H9 (cell line): Measurements from ENCODE around the gene KIF26B. TPM values are rescaled to one million over a fixed set of nuclear protein-coding genes. Genes with fewer than 3 reads are reported as not detected.

ENCODE experiments used
- DNase-seq: peaks from one replicate; pipeline ENCODE4 v3.0.0-alpha.2; 2017
- H2AFZ ChIP-seq: one replicate; pipeline ENCODE4 v1.6.1; 2013; ENCODE audit warnings: mild to moderate bottlenecking, low read length, control low read depth, moderate library complexity
- H2AK5ac ChIP-seq: 2 replicates; pipeline ENCODE4 v1.6.1; 2013; ENCODE audit warnings: low read length, control low read depth, mixed read lengths; ENCODE audit not compliant: insufficient read length
- H2BK120ac ChIP-seq: one replicate; pipeline ENCODE4 v1.6.1; 2013; ENCODE audit warnings: low read depth, mild to moderate bottlenecking, low read length, control low read depth, inconsistent platforms; ENCODE audit not compliant: poor library complexity, severe bottlenecking
- H2BK12ac ChIP-seq: 2 replicates; pipeline ENCODE4 v1.6.1; 2013; ENCODE audit warnings: low read length, control low read depth, mixed read lengths, low read depth; ENCODE audit not compliant: insufficient read length
- H2BK15ac ChIP-seq: 2 replicates; pipeline ENCODE4 v1.6.1; 2013; ENCODE audit warnings: low read depth, low read length, control low read depth
- H2BK20ac ChIP-seq: one replicate; pipeline ENCODE4 v1.6.1; 2013; ENCODE audit warnings: low read depth, mild to moderate bottlenecking, low read length, control low read depth, inconsistent platforms; ENCODE audit not compliant: poor library complexity, severe bottlenecking
- H2BK5ac ChIP-seq: 2 replicates; pipeline ENCODE4 v1.6.1; 2013; ENCODE audit warnings: low read length, control low read depth, mixed read lengths; ENCODE audit not compliant: insufficient read length
- H3K14ac ChIP-seq: 2 replicates; pipeline ENCODE4 v1.6.1; 2013; ENCODE audit warnings: low read length, control low read depth; ENCODE audit not compliant: insufficient read depth
- H3K18ac ChIP-seq: 2 replicates; pipeline ENCODE4 v1.6.1; 2013; ENCODE audit warnings: low read depth, mild to moderate bottlenecking, mixed read lengths, low read length, control low read depth; ENCODE audit not compliant: insufficient read length
- H3K23ac ChIP-seq: 2 replicates; pipeline ENCODE4 v1.6.1; 2013; ENCODE audit warnings: low read length, control low read depth, mixed read lengths, low read depth; ENCODE audit not compliant: insufficient read length
- H3K23me2 ChIP-seq: 2 replicates; pipeline ENCODE4 v1.6.1; 2013; ENCODE audit warnings: low read depth, mild to moderate bottlenecking, mixed read lengths, low read length, control low read depth; ENCODE audit not compliant: insufficient read length, poor library complexity, severe bottlenecking
- H3K27ac ChIP-seq: 2 replicates; pipeline ENCODE4 v1.5.1; 2013; ENCODE audit warnings: low read length, control low read depth, mixed read lengths, low read depth; ENCODE audit not compliant: insufficient read length
- H3K27me3 ChIP-seq: 2 replicates; pipeline ENCODE4 v1.6.1; 2013; ENCODE audit warnings: low read length, control low read depth, inconsistent platforms; ENCODE audit not compliant: insufficient read depth
- H3K4ac ChIP-seq: 2 replicates; pipeline ENCODE4 v1.6.1; 2013; ENCODE audit warnings: low read depth, mild to moderate bottlenecking, control low read depth, inconsistent platforms, low read length, moderate library complexity
- H3K4me1 ChIP-seq: 2 replicates; pipeline ENCODE4 v1.6.1; 2013; ENCODE audit warnings: low read length, control low read depth, inconsistent platforms; ENCODE audit not compliant: insufficient read depth
- H3K4me2 ChIP-seq: 2 replicates; pipeline ENCODE4 v1.6.1; 2013; ENCODE audit warnings: low read length, control low read depth, mixed read lengths; ENCODE audit not compliant: insufficient read length, insufficient read depth
- H3K56ac ChIP-seq: 2 replicates; pipeline ENCODE4 v1.6.1; 2013; ENCODE audit warnings: low read depth, mild to moderate bottlenecking, mixed read lengths, low read length, control low read depth; ENCODE audit not compliant: insufficient read length
- H3K79me1 ChIP-seq: 2 replicates; pipeline ENCODE4 v1.6.1; 2013; ENCODE audit warnings: low read depth, mild to moderate bottlenecking, moderate library complexity, low read length, control low read depth, inconsistent platforms; ENCODE audit not compliant: insufficient read depth, poor library complexity, severe bottlenecking
- H3K79me2 ChIP-seq: 2 replicates; pipeline ENCODE4 v1.6.1; 2013; ENCODE audit warnings: low read length, control low read depth, inconsistent platforms; ENCODE audit not compliant: insufficient read depth
- H3K9ac ChIP-seq: 2 replicates; pipeline ENCODE4 v1.6.1; 2013; ENCODE audit warnings: low read length, control low read depth, mixed read lengths; ENCODE audit not compliant: insufficient read length; ENCODE audit errors: extremely low read depth
- H3K9me3 ChIP-seq: one replicate; pipeline ENCODE4 v1.6.1; 2013; ENCODE audit warnings: low read depth, low read length, inconsistent platforms; ENCODE audit not compliant: control insufficient read depth
- H3T11ph ChIP-seq: one replicate; pipeline ENCODE4 v1.6.1; 2013; ENCODE audit warnings: mild to moderate bottlenecking, low read length, control low read depth, inconsistent platforms
- H4K20me1 ChIP-seq: one replicate; pipeline ENCODE4 v1.6.1; 2013; ENCODE audit not compliant: control insufficient read depth, insufficient read length, insufficient read depth
- H4K5ac ChIP-seq: 2 replicates; pipeline ENCODE4 v1.6.1; 2013; ENCODE audit warnings: low read depth, mild to moderate bottlenecking, mixed read lengths, low read length, control low read depth; ENCODE audit not compliant: insufficient read length
- H4K8ac ChIP-seq: replicated peaks from 2 replicates; pipeline ENCODE4 v1.6.1; 2013; ENCODE audit warnings: low read length, control low read depth, mixed read lengths, low read depth; ENCODE audit not compliant: insufficient read length
- H4K91ac ChIP-seq: 2 replicates; pipeline ENCODE4 v1.6.1; 2013; ENCODE audit warnings: low read depth, mild to moderate bottlenecking, moderate library complexity, mixed read lengths, low read length, control low read depth; ENCODE audit not compliant: insufficient read length
- H3K27ac Mint-ChIP-seq, 3 experiments: 2 replicates in 2 of 3; 3 replicates in 1 of 3; pipeline ENCODE4 v1.8.0; 2020 to 2021; ENCODE audit warnings: mixed read lengths in 3 of 3, mild to moderate bottlenecking in 1 of 3, moderate library complexity in 1 of 3
- H3K27me3 Mint-ChIP-seq: 2 replicates; pipeline ENCODE4 v1.8.0; 2021; ENCODE audit warnings: low read depth, mild to moderate bottlenecking, moderate library complexity, mixed read lengths
- H3K36me3 Mint-ChIP-seq, 3 experiments: 2 replicates in 2 of 3; 3 replicates in 1 of 3; pipeline ENCODE4 v1.8.0; 2020 to 2021; ENCODE audit warnings: low read depth in 3 of 3, mixed read lengths in 3 of 3; ENCODE audit not compliant: insufficient read depth in 1 of 3
- H3K4me1 Mint-ChIP-seq, 2 experiments: 2 replicates each; pipeline ENCODE4 v1.8.0; 2020; ENCODE audit warnings: mixed read lengths in 2 of 2
- H3K4me3 Mint-ChIP-seq, 2 experiments: 2 replicates in 1 of 2; 3 replicates in 1 of 2; pipeline ENCODE4 v1.8.0; 2020 to 2021; ENCODE audit warnings: mild to moderate bottlenecking in 2 of 2, mixed read lengths in 2 of 2, moderate library complexity in 1 of 2
- H3K9me3 Mint-ChIP-seq, 2 experiments: 2 replicates in 1 of 2; 3 replicates in 1 of 2; pipeline ENCODE4 v1.8.0; 2020; ENCODE audit warnings: mild to moderate bottlenecking in 2 of 2, mixed read lengths in 2 of 2, moderate library complexity in 1 of 2
- CTCF ChIP-seq: fragments of 200-600 bp; sonication (generic); conservative IDR thresholded peaks from 3 replicates; pipeline ENCODE4 v1.8.0; 2021; ENCODE audit warnings: antibody characterized with exemption, mild to moderate bottlenecking
- WGBS: extraction: QIAGEN DNeasy Blood & Tissue Kit; methylation state at CpG from one replicate; pipeline ENCODE4 v1.1.7; 2013; ENCODE audit warnings: missing lambda C conversion rate, low lambda C conversion rate, mixed read lengths; ENCODE audit not compliant: insufficient read length; ENCODE audit errors: extremely low coverage; 5-methylcytosine and 5-hydroxymethylcytosine counted together
- total RNA-seq: library from RNA; stranded (reverse); gene quantifications from 2 replicates; pipeline ENCODE4 v1.2.1, GENCODE V29; 2021

Gene KIF26B
- total RNA-seq, 1 experiment from 2014 or later: 0.13 TPM

GRCh38 chr1:245621589-245621988 is 466.8 kb downstream of the KIF26B start:
- Histone ChIP-seq H3T11ph (no peak overlapping the region), H2AK5ac (no peak overlapping the region), H3K23ac (no peak overlapping the region), H3K4me1 (no peaks in the 10 kb centered on the region), H2BK12ac (no peak overlapping the region), H2AFZ (no peak overlapping the region), H3K14ac (no peak overlapping the region), H2BK15ac (no peak overlapping the region), H3K4me2 (no peak overlapping the region), H3K56ac (no peak overlapping the region), H3K79me2 (no peaks in the 10 kb centered on the region), H3K27me3 (no peaks in the 10 kb centered on the region), H4K8ac (no peak overlapping the region), H4K20me1 (no peaks in the 10 kb centered on the region), H3K9ac (no peak overlapping the region), H3K18ac (no peak overlapping the region), H2BK20ac (no peak overlapping the region), H3K79me1 (no peaks in the 10 kb centered on the region), H3K9me3 (no peaks in the 10 kb centered on the region), H2BK5ac (no peak overlapping the region), H3K27ac (no peak overlapping the region), H3K23me2 (no peaks in the 10 kb centered on the region), H4K5ac (no peak overlapping the region), H2BK120ac (no peak overlapping the region), H4K91ac (no peak overlapping the region), H3K4ac (no peak overlapping the region)
- Mint-ChIP-seq H3K9me3 (no peaks in the 10 kb centered on the region), H3K4me1 (peaks cover 6 to 13% of the 10 kb centered on the region in 2 experiments; a peak in 3 of 4 replicates), H3K4me3 (no peak overlapping the region), H3K27ac (no peak overlapping the region), H3K36me3 (no peaks in the 10 kb centered on the region), H3K27me3 (no peaks in the 10 kb centered on the region; the same call in 1 of the 2 replicates)
- DNase-seq: no peak
- no peak for TF ChIP-seq CTCF
- WGBS: no CpG with 5 or more reads among the region's 5 CpGs
